Stomach (tissue), 9 donors: ENCODE measurements around the gene CCDC88B. TPM values are rescaled to one million over a fixed set of nuclear protein-coding genes. Genes with fewer than 3 reads are reported as not detected.
A peak's percentile ranks its signal among the peaks of the same experiment; 100 is the strongest.

ENCODE experiments used
- DNase-seq, 2 donors: peaks; one replicate each; pipeline versions ENCODE4 v3.0.0 to v3.0.0-alpha.2; 2013 to 2019
- H3K27ac ChIP-seq, 5 donors: fragments of 200-600 bp in 4 of 5; sonication (generic) in 4 of 5; one replicate each; pipeline ENCODE4 v1.5.1; 2013 to 2019; ENCODE audit warnings: mild to moderate bottlenecking in 1 of 5, moderate library complexity in 1 of 5
- H3K27me3 ChIP-seq, 3 donors: fragments of 200-600 bp; sonication (generic); one replicate each; pipeline ENCODE4 v1.5.1; 2017 to 2019; ENCODE audit warnings: mixed run types in 1 of 3
- H3K36me3 ChIP-seq, 4 donors: fragments of 200-600 bp; sonication (generic); 1 replicate in 3 of 4; 2 replicates in 1 of 4; pipeline ENCODE4 v1.5.1; 2016 to 2019
- H3K4me1 ChIP-seq, 4 donors: fragments of 200-600 bp; sonication (generic); one replicate each; pipeline ENCODE4 v1.5.1; 2016 to 2019
- H3K4me3 ChIP-seq, 4 donors: fragments of 200-600 bp; sonication (generic) in 3 of 4; one replicate each; pipeline ENCODE4 v1.5.1; 2016 to 2019; ENCODE audit warnings: mild to moderate bottlenecking in 1 of 4
- H3K9me3 ChIP-seq, 4 donors: fragments of 200-600 bp; sonication (generic); one replicate each; pipeline ENCODE4 v1.5.1; 2016 to 2019
- EP300 ChIP-seq: sonication (generic); formaldehyde crosslinking; IDR thresholded peaks from one replicate; pipeline ENCODE4 v1.6.1; 2017; ENCODE audit warnings: antibody characterized with exemption
- POLR2A ChIP-seq, 4 donors: fragments of 450-650 bp; IDR thresholded peaks; one replicate each; pipeline ENCODE4 v1.6.1; 2016; ENCODE audit warnings: antibody characterized with exemption in 4 of 4, control low read depth in 2 of 4, mild to moderate bottlenecking in 1 of 4, moderate library complexity in 1 of 4
- POLR2AphosphoS5 ChIP-seq, 3 donors: sonication (generic); formaldehyde crosslinking; IDR thresholded peaks; one replicate each; pipeline ENCODE4 v1.6.1; 2016; ENCODE audit warnings: antibody characterized with exemption in 3 of 3
- WGBS, 5 donors: extraction: QIAGEN DNeasy Blood & Tissue Kit in 3 of 5; methylation state at CpG; one replicate each; pipeline versions ENCODE4 v1.1.5 to v1.1.7; 2013 to 2018; 5-methylcytosine and 5-hydroxymethylcytosine counted together
- intact Hi-C: fragments of 100-400 bp; cut with DNase I; formaldehyde crosslinking; loops from one replicate; pipeline ENCODE4 v1.15.1; 2023; ENCODE audit warnings: low total_unique reads
- polyA plus RNA-seq, 3 donors: library from polyadenylated mRNA; stranded (reverse); fragments of 200-250 nt; gene quantifications; one replicate each; pipeline ENCODE4 v1.2.3, GENCODE V29; 2013
- total RNA-seq, 5 donors: library from RNA; depleted of rRNA; stranded (reverse); fragments of >200 nt; gene quantifications; one replicate each; pipeline versions ENCODE4 v1.1.0 to v1.2.3, GENCODE V29; 2014 to 2016
- TF ChIP-seq, protein P1 (sequence below), 7 experiments: fragments of 450-650 bp in 4 of 7; fragments of 200-600 bp in 3 of 7; sonication (generic) in 3 of 7; IDR thresholded peaks; one replicate each; pipeline ENCODE4 v1.5.1; 2016 to 2019; ENCODE audit warnings: antibody characterized with exemption in 7 of 7, control low read depth in 2 of 7, mild to moderate bottlenecking in 1 of 7
- donor health status: healthy with polysubstance abuse.
- donor health status: Bipolar disorder and iron deficiency.
- donor health status: healthy.

CCDC88B gene
- total and polyA plus RNA-seq, 8 donors = 1.8 to 137 (median 37.0) TPM

DNA sequence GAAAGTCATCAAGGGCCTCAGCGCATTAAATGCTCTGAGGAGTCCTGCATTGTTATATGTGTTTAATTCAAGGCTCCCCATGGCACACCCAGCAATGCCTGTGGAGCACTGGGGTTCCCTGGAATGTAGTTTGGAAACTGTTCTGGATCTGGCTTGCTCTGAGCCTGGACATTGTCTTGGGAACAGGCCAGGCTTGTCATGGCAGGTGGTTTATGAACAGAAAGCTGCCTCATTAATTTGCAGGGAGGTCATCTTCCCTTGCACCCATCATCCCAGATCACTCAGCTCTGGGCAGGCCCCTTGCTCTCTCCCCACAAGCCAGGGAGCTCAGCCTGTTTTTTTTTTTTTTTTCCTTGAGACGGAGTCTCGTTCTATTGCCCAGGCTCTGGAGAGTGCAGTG lies 51.8 kb downstream of the CCDC88B start:
- intact Hi-C loops = no loop called here
- 79 to 94% (median 90%) methylated on average over 3 of the region's 3 CpGs for WGBS, 5 donors
- TF ChIP-seq EP300 (no peak), POLR2AphosphoS5 (IDR thresholded peaks at IDR 0.05) (no peak), POLR2A (IDR thresholded peaks at IDR 0.05) (no peak)
- TF ChIP-seq, protein P1, sequence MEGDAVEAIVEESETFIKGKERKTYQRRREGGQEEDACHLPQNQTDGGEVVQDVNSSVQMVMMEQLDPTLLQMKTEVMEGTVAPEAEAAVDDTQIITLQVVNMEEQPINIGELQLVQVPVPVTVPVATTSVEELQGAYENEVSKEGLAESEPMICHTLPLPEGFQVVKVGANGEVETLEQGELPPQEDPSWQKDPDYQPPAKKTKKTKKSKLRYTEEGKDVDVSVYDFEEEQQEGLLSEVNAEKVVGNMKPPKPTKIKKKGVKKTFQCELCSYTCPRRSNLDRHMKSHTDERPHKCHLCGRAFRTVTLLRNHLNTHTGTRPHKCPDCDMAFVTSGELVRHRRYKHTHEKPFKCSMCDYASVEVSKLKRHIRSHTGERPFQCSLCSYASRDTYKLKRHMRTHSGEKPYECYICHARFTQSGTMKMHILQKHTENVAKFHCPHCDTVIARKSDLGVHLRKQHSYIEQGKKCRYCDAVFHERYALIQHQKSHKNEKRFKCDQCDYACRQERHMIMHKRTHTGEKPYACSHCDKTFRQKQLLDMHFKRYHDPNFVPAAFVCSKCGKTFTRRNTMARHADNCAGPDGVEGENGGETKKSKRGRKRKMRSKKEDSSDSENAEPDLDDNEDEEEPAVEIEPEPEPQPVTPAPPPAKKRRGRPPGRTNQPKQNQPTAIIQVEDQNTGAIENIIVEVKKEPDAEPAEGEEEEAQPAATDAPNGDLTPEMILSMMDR (IDR thresholded peaks at IDR 0.05) = no peak

DNA sequence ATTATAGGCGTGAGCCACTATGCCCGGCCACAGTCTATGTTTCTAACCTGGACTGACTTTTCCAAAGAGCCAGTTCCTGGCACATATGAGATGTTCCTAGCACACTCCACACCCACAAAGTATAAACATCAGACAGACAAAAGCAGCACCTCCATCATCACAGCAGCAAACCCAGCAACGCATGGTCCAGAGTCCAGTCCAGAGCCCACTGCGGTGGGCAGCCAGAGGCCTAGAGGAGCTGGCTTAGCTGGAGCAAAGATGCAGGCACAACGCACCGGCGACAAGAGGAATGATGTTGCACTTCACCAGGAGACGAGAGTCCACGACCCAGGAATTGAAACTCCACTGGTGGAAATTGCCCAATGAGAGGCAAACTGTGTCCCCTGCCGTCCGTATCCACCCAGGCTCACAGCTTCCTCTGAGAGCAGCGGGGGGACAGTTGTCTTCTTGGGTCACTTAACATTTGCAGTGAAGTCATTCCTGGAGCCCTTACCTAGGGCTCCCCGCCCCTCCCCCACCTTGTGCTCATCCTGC lies 55.6 kb downstream of the CCDC88B start:
- H3K9me3 ChIP-seq = no peaks in the 10 kb centered on the region
- H3K4me1 ChIP-seq = peaks cover 0 to 15% (median 9%) of the 10 kb centered on the region in 4 donors
- no peaks in the 10 kb centered on the region for H3K36me3 ChIP-seq
- TF ChIP-seq POLR2A (IDR thresholded peaks at IDR 0.05) (no peak), POLR2AphosphoS5 (IDR thresholded peaks at IDR 0.05) (no peak), EP300 (no peak)
- TF ChIP-seq, protein P1 (IDR thresholded peaks at IDR 0.05) = no peak
- no peak overlapping the region for H3K4me3 ChIP-seq
- no peak for DNase-seq
- H3K27me3 ChIP-seq = peaks cover 0 to 17% (median 0%) of the 10 kb centered on the region in 3 donors
- no peak overlapping the region for H3K27ac ChIP-seq
- 62 to 70% (median 68%) methylated on average over 11 to 13 of the region's 13 CpGs for WGBS, 5 donors
- intact Hi-C loops = no loop called here

More for the DNA sequence above, 51.8 kb downstream of the CCDC88B start:
- no peak overlapping the region for H3K27ac ChIP-seq
- H3K4me1 ChIP-seq = peaks cover 0 to 10% (median 3%) of the 10 kb centered on the region in 4 donors
- H3K27me3 ChIP-seq = peaks cover 0 to 15% (median 0%) of the 10 kb centered on the region in 3 donors
- DNase-seq = no peak
- no peaks in the 10 kb centered on the region for H3K36me3 ChIP-seq
- no peaks in the 10 kb centered on the region for H3K9me3 ChIP-seq
- H3K4me3 ChIP-seq = no peak overlapping the region

DNA sequence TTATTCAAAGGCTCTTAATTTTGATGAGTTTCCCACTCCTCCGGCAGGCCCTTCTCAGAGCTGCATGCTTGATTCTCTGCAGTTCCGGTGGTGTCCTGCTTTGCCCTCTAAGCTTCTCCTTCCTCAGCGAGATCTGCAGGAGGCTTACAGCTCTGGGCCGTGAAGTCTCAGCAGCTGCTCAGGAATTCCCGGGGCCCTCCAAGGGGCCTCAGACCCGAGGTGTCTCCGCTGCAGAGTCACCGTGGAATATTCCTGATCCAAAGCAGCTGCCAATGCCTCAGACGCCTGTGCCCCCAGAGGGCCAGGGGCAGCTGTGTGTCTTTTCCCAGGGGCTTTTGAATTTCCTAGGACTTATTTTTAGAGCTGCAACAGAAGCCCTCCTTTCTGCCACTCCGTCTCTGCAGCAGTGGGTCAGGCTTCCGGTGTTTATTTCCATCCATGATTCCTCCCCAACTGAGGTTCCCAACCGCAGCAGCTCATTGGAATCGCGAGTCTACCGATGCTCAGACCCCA lies 56.1 kb downstream of the CCDC88B start:
- H3K36me3 ChIP-seq = no peaks in the 10 kb centered on the region
- 18 to 32% (median 26%) methylated on average over 11 to 15 of the region's 15 CpGs for whole genome bisulfite sequencing, 5 donors
- intact Hi-C loops = no loop called here
- TF ChIP-seq POLR2A (IDR thresholded peaks at IDR 0.05) = no peak
- H3K9me3 ChIP-seq = no peaks in the 10 kb centered on the region
- H3K27me3 ChIP-seq = peaks cover 0 to 17% (median 0%) of the 10 kb centered on the region in 3 donors
- peak in 1 of 2 donors; percentile 50 for DNase-seq
- no peak overlapping the region for H3K27ac ChIP-seq
- H3K4me1 ChIP-seq = peaks cover 0 to 16% (median 10%) of the 10 kb centered on the region in 4 donors
- H3K4me3 ChIP-seq = no peak overlapping the region

DNA sequence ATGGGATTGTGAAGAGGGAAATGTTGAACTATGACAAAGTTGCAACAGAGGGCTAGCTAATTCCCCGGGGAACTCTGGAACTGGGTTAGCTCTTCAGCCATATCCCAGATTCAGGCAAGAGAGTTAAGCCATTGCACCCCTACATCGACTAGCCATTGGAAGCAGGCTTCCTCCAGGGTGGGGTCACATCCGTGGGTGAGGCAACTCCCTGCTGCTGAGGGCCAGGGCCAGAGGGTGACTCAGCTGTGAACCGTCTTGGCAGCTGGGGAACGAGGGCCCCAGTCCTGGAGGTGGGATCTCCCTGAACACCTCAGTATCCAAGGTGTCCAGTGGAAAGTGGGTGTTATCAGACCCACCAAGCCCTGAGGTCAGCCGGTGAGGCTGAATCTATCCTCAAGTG lies 60.1 kb downstream of the CCDC88B start:
- Histone ChIP-seq H3K9me3 (no peaks in the 10 kb centered on the region), H3K36me3 (no peaks in the 10 kb centered on the region), H3K27me3 (peaks cover 0 to 27% (median 0%) of the 10 kb centered on the region in 3 donors), H3K4me3 (no peak overlapping the region), H3K4me1 (peaks cover 0 to 16% (median 10%) of the 10 kb centered on the region in 4 donors), H3K27ac (no peak overlapping the region)
- intact Hi-C loops = no loop called here
- no peak for TF ChIP-seq POLR2AphosphoS5 (IDR thresholded peaks at IDR 0.05)
- no peak for TF ChIP-seq POLR2A (IDR thresholded peaks at IDR 0.05)
- TF ChIP-seq EP300 = no peak
- TF ChIP-seq, protein P1 (IDR thresholded peaks at IDR 0.05) = no peak
- WGBS, 5 donors = 37 to 48% (median 43%) methylated on average over 6 of the region's 6 CpGs
- peak in 1 of 2 donors; percentile 39 for DNase-seq

DNA sequence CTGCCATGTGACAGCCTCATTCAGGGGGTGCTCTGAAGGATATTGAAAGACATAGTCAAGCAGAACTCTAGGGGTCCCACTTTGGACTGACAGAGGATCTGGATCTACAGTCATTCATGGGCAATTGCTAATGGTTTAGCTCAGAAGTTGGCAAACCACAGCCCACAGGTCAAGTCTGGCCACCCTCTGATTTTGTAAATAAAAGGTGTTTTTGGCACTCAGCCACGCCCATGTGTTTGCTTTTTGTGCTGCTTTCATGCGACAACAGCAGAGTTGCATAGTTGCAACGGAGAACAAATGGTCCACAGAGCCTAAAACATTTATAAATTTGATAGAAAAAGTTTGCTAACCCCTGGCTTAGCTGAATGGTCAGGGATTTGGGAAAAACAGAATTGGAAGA lies 60.7 kb downstream of the CCDC88B start:
- Histone ChIP-seq H3K27me3 (peaks cover 0 to 24% (median 0%) of the 10 kb centered on the region in 3 donors), H3K4me1 (peaks cover 0 to 16% (median 11%) of the 10 kb centered on the region in 4 donors), H3K9me3 (no peaks in the 10 kb centered on the region), H3K36me3 (no peaks in the 10 kb centered on the region), H3K4me3 (no peak overlapping the region), H3K27ac (no peak overlapping the region)
- TF ChIP-seq POLR2AphosphoS5 (IDR thresholded peaks at IDR 0.05) (no peak), POLR2A (IDR thresholded peaks at IDR 0.05) (no peak), EP300 (no peak)
- TF ChIP-seq, protein P1 (IDR thresholded peaks at IDR 0.05) = no peak
- 19 to 67% (median 42%) methylated on average over 3 of the region's 3 CpGs for WGBS, 5 donors
- intact Hi-C loops = no loop called here
- peak in 1 of 2 donors; percentile 38 for DNase-seq
